HFF-Myc (cell line): ENCODE results near the gene RBM43.
"Not testable (repeated sequence)": the region's sequence is repeated elsewhere in the genome, so short reads cannot be mapped to it uniquely, and the experiment has no call there.

Experiments
- DNase-seq: peaks from one replicate; pipeline ENCODE4 v3.0.0-alpha.2; 2011; ENCODE audit warnings: low read depth; ENCODE audit errors: extremely low read depth
- H3K4me3 ChIP-seq: replicated peaks from 2 replicates; pipeline ENCODE4 v1.5.1; 2011; ENCODE audit warnings: low read depth, mild to moderate bottlenecking, control low read depth, low read length
- TF ChIP-seq, protein P1 (sequence below): IDR thresholded peaks from 2 replicates; pipeline ENCODE4 v1.5.1; 2012; ENCODE audit warnings: mild to moderate bottlenecking, low read depth, low read length, control low read depth; ENCODE audit errors: missing control alignments

RBM43 gene

DNA sequence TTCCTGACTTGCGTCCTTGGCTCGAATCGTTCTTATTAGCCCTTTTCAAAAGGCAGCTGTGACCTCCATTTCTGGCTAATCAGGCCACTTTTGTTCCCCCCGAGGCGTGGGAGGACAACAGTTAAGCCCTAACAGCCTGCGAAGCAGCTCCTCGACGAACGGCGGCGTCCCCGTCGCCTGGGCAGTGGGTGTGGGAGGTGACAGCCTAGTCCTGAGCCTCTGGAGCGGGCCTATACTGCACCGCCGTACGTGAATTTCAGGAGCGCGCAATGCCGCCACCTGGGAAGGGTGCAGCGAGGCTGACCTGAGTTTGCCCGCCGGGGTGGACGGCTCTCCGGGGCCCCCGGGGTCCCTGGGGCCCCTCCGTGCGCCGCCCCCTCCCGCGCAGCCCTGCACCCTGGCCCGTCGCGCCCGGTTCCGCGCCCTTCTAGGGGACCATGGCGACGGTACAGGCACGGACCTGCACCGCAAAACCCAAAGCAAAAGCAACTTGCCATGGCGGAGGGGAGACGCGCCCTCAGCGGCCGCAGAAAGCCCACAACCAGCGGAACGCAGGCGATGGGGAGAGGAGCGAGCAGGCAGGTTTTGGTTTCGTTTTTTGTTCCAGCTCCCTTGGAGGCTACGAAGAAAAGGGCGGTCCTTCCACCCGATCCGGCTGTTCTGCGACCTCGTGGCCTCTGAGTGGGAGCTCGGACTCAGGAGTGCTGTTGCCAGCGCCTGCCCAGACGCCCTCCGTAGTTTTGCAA, at the start of gene RBM43:
TSS of gene RBM43 (minus strand) at position 633 of the 746 bp plus-strand sequence. CDS start at position 497, 136 bp downstream.
- TF ChIP-seq, protein P1, sequence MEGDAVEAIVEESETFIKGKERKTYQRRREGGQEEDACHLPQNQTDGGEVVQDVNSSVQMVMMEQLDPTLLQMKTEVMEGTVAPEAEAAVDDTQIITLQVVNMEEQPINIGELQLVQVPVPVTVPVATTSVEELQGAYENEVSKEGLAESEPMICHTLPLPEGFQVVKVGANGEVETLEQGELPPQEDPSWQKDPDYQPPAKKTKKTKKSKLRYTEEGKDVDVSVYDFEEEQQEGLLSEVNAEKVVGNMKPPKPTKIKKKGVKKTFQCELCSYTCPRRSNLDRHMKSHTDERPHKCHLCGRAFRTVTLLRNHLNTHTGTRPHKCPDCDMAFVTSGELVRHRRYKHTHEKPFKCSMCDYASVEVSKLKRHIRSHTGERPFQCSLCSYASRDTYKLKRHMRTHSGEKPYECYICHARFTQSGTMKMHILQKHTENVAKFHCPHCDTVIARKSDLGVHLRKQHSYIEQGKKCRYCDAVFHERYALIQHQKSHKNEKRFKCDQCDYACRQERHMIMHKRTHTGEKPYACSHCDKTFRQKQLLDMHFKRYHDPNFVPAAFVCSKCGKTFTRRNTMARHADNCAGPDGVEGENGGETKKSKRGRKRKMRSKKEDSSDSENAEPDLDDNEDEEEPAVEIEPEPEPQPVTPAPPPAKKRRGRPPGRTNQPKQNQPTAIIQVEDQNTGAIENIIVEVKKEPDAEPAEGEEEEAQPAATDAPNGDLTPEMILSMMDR, result no peak
- peak within 1 kb of the TSS; percentile 60 for H3K4me3 ChIP-seq
- DNase-seq, result peak; percentile 74

DNA sequence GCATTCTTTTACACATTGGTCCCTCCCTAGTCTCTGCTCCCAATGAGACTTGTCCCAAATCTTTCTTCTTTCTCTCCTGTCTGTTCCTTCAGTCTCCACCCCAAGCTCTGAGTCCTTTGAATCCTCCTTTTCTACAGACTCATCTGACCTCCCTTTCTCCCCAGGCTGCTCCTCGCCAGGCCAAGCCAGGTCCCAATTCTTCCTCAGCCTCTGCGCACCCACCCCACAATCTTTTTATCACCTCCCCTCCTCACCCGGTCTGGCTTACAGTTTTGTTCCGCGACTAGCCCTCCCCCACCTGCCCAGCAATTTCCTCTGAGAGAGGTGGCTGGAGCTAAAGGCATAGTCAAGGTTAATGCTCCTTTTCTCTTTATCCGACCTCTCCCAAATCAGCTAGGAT, 48.6 kb upstream of the RBM43 start:
- not testable (repeated sequence) for DNase-seq, H3K4me3 ChIP-seq

DNA sequence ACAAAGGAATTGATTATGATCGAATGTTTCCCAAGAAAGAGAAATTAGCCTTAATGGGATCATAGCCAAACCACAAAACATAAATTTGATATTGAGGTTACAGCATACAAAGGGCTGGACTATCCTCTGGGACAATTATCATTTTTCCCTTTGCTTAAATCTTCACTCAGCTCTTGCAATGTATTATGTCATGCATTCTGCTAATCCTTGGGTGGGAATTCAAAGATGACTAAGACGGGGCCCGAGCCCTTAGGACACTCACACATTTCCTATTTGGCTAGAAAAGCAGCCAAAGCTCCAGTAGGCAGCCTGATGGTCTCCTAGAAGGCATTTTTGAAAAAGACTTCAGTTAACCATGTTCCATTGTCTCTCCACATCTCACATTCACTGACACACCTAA, 45.0 kb upstream of the RBM43 start:
- TF ChIP-seq, protein P1, result no peak
- H3K4me3 ChIP-seq, result no peak overlapping the region
- peak; percentile 25 for DNase-seq

DNA sequence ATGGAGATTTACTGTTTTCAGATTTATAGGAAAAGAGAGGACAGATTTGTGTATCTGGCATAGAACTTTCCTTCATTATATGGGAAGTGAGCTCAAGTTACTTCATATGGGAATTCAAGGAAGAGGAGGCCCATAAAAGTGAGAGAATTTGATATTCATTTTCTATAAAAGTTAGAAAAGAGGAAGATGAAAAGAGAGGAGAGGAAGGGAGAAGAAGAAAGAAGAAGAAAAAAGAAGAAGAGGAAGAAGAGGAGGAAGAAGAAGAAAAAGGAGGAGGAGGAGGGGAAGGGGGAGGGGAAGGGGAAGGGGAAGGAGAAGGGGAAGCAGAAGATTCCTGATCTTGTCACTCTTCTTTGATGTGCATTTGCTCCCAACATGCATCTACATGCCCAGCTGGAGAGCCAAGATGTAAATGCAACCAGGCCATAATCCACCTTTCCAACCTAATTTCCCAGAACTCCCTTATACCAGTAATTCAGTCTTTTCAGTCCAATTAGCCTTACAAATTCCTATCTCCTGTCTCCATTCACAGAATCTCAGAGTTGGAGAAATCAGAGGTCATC, 43.5 kb upstream of the RBM43 start:
- TF ChIP-seq, protein P1, result no peak
- H3K4me3 ChIP-seq, result no peak overlapping the region
- DNase-seq, result no peak

DNA sequence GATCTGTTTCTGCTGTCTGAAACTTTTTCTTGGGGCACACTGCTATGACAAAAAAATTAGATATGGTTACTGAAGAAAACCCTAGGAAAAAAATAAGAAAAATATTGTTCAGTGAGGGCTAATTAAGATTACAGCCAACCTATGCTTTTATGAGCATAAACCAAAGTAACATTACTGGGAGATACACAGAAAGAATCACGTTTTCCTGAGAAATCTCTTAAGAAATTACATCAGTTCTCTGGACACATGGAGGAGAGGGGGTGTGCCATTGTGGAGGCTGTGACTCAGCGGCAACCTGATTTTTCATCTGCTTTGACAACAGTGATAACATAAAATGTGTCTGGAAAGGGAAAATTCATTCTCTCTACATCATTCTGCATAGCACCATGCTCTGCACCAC, 41.2 kb upstream of the RBM43 start:
- DNase-seq, result peak; percentile 38
- TF ChIP-seq, protein P1, result no peak
- no peak overlapping the region for H3K4me3 ChIP-seq

DNA sequence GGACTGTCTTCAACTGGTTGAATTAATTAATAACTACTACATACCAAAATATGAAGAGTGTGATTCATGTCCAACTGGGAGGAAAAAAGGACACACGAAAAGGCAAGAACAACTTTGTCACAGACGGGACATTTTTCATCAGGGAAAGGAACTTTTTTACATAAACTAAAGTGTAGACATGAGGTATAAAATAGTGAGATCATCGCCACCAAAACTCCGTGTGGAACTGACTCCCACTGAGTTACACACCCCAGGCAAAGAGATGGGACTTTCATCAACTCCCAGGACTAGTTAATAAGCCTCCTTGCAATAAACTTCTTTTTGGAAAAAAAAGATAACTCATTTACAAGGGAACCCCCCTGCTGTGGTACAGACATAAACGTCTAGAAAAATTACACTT, 40.7 kb upstream of the RBM43 start:
- H3K4me3 ChIP-seq, result no peak overlapping the region
- DNase-seq, result no peak
- TF ChIP-seq, protein P1, result no peak

DNA sequence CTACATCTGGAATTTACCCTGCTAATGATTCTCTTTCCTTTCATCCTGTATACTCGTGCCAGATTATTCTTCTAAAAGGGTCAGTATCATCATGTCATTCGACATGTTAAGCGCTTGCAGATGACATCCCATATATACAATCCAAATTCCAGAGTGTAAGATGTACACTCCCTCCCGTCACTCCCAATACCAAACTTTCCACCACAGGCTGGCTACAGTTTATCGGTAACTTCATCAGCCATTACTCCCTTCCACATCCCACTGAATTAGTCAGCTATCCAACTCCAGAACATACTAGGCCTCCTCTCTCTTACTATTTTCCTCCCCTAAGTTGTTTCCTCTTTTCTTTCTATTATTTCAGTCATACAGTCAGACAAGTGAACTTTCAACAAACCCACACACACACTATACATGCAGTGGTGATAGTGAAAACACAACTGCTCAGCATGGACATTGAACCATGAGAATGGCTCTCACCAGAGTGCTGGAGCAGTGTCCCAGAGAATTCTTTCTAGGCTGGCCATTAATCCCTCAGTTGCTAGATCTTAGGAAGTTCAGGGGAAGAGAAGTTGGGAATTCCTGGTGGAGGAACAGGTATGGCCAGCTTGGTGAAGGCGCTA, 38.4 kb upstream of the RBM43 start:
- no peak for DNase-seq
- H3K4me3 ChIP-seq, result no peak overlapping the region
- TF ChIP-seq, protein P1, result no peak
